GM19193 (cell line): Measurements from ENCODE around the gene CFAP157.

Source experiments
- POLR2A ChIP-seq: IDR thresholded peaks from 4 replicates; pipeline ENCODE4 v1.6.1; 2011; ENCODE audit not compliant: insufficient read depth, insufficient read length; ENCODE audit errors: extremely low read depth

The CFAP157 gene

GRCh38 chr9:127703289-127703946, 3.4 kb upstream of the CFAP157 start:
- no peak for TF ChIP-seq POLR2A

DNA sequence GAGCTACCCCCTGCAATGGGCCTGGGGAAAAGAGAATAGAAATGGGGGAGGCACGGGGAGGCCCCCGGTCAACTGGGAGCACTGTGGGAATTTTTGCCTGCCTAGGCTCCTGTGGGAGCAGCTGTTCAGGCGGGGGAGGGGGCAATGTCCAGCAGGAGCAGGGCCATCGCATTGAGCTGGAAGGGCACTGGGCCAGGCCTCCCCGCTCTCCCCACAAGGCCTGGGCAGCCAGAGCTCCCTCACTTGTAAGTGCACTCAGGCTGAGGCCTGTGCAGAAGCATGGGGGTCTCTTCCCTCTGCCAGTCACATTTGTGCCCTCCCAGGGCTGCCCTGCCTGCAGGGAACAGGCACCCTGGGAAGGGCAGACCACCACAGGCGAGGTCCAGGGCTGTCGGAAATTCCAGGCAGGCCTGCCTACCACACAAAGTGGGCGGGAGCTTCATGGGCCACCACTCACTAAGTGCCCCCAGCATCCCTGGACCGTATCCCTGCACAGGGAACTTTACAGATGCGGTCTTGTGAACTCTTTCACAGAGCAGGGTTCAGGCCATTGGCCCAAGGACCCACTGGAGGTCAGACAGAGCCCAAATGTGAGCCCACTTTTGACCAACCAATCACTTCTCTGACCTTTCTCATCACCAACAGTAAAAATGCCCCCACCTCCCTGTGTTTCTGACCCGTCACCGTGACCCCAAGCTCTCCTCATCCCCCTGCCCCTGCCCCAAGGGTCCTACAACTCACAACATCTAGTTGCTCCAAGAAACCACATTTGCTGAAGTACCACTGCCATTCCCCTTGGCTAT, 1.0 kb upstream of the CFAP157 start:
- no peak for TF ChIP-seq POLR2A

- TF ChIP-seq POLR2A, result no peak
These were observed 978 bp downstream of the CFAP157 start for GRCh38 chr9:127707766-127708165.

GRCh38 chr9:127708952-127709587, 2.3 kb downstream of the CFAP157 start:
- no peak for TF ChIP-seq POLR2A

GRCh38 chr9:127710204-127710783, 3.5 kb downstream of the CFAP157 start:
- TF ChIP-seq POLR2A, result no peak

- no peak for TF ChIP-seq POLR2A
These were observed 4.5 kb downstream of the CFAP157 start for GRCh38 chr9:127711226-127711701.

GRCh38 chr9:127711831-127712274, 5.1 kb downstream of the CFAP157 start:
- no peak for TF ChIP-seq POLR2A

- TF ChIP-seq POLR2A, result no peak
These were observed 5.6 kb downstream of the CFAP157 start for GRCh38 chr9:127712371-127712770.

DNA sequence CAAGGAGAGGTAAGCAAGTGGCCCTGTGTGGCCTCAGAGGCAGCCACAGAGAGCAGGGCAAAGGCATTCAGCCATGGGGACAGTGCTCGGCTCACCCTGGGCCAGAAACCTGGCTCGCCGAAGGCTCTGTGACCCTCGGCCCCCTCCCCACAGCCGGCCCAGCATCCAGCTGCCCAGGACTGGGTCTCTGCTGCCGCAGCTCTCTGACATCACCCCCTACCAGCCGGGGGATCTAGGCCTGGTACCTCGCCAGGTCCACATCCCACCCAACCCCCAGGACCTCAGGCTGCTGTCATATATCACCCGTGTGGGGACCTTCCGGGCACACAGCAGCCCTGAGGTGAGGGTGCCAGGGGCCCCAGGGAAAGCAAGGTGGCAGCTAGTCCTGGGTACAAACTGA, 6.1 kb downstream of the CFAP157 start:
- no peak for TF ChIP-seq POLR2A

GRCh38 chr9:127714020-127714750, 7.4 kb downstream of the CFAP157 start:
- TF ChIP-seq POLR2A, result no peak

- TF ChIP-seq POLR2A, result no peak
These were observed 8.2 kb downstream of the CFAP157 start for GRCh38 chr9:127714951-127715469.

DNA sequence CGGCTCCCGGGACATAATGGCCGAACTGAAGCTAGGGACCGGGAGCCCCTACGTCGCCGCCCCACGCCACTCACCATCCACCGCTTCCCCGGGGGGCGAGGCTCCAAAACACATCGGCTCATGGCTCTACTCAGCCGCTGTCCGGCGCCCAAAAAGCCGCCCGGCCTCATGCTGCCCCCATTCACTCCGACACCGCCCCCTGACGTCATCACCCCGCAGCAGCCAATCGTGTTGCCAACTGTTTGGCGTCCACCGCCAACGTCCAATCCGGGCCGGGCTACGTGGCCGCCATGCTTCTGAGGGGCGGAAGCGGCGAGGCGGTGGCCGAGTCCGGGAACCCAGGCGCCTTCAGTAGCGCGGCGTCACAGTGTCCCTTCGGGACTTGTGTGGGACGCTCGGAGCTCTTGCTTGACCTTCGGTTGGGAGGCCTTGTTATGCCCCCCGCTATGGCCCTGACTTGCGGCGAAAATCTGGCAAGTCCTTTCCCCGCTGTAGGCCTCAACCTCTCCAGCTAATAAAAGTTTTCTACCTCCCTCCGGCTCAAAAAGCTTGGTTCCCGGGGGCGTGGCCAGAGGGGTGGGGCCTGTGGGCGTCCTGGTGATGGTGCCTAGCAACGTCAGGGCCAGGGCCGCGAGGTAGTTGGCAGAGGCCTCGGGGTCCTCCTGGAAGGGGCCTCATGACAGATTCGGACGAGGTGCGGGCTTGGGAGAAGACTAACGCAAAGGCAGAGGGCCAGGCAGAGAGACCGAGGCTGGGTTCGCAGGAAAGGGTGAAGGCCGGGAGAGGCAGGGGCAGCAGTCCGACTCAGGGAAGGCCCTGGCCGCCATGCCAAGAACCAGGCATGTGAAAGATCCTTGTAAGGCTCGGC, 8.9 kb downstream of the CFAP157 start, which contains the start of the genes PTRH1 and TTC16:
TSS of gene PTRH1 (minus strand) at position 194 of the 868 bp plus-strand sequence. CDS start at position 170, 24 bp downstream.
TSS of gene TTC16 (plus strand) at position 610 of the 868 bp plus-strand sequence. CDS start at position 677, 67 bp downstream.
- peak; percentile 37 for TF ChIP-seq POLR2A

- no peak for TF ChIP-seq POLR2A
These were observed 9.6 kb downstream of the CFAP157 start for GRCh38 chr9:127716412-127716811.
